OCI-LY1 (cell line): ENCODE measurements around the gene CXCR6.

Experiments used
- CTCF ChIP-seq: fragments of 200-600 bp; sonication (generic), shearing (Covaris generic); IDR thresholded peaks from 2 replicates; pipeline ENCODE4 v1.5.1; 2017; ENCODE audit warnings: mild to moderate bottlenecking, antibody characterized with exemption, low read length, moderate library complexity, mixed read lengths
- EZH2 ChIP-seq: fragments of 200-600 bp; sonication (generic), shearing (Covaris generic); IDR thresholded peaks from 2 replicates; pipeline ENCODE4 v1.8.0; 2017; ENCODE audit warnings: borderline replicate concordance, mixed run types, mild to moderate bottlenecking, antibody characterized with exemption, low read length, moderate library complexity, mixed read lengths

- no peak for TF ChIP-seq CTCF
- TF ChIP-seq EZH2: no peak
Observed at GRCh38 chr3:45955706-45956105, 12.4 kb downstream of the CXCR6 start.
